NCI-H187 treated with DMSO at 0.1 percent for 48 hours (cell line): ENCODE data around the gene SNX1.

Experiments
- DNase-seq: peaks from one replicate; lab custom pipeline; 2025; lab: John Stamatoyannopoulos, UW

Gene SNX1

GRCh38 chr15:64146885-64147681, 51.3 kb downstream of the SNX1 start:
- DNase-seq, result no peak

- DNase-seq, result no peak
Measured at GRCh38 chr15:64148168-64148567, 52.4 kb downstream of the SNX1 start.

- DNase-seq, result no peak
Measured at GRCh38 chr15:64148581-64148980, 52.8 kb downstream of the SNX1 start.

GRCh38 chr15:64149424-64149823, 53.6 kb downstream of the SNX1 start:
- no peak for DNase-seq

- DNase-seq, result no peak
Measured at GRCh38 chr15:64149893-64150578, 54.3 kb downstream of the SNX1 start.

- no peak for DNase-seq
Measured at GRCh38 chr15:64151727-64152506, 56.1 kb downstream of the SNX1 start, which contains the start of gene SNX22. SNX22 (plus strand) TSS chr15:64151731; CDS start chr15:64151776, 45 bp downstream.

- no peak for DNase-seq
Measured at GRCh38 chr15:64152507-64153387, 57.0 kb downstream of the SNX1 start.

GRCh38 chr15:64153480-64154367, 57.9 kb downstream of the SNX1 start:
- DNase-seq, result peak; percentile 14

- DNase-seq, result no peak
Measured at GRCh38 chr15:64155802-64156651, 60.2 kb downstream of the SNX1 start.

GRCh38 chr15:64156652-64157331, 61.0 kb downstream of the SNX1 start:
- no peak for DNase-seq

- DNase-seq, result no peak
Measured at GRCh38 chr15:64157599-64158125, 61.9 kb downstream of the SNX1 start.

GRCh38 chr15:64158363-64159134, 62.8 kb downstream of the SNX1 start:
- no peak for DNase-seq

- no peak for DNase-seq
Measured at GRCh38 chr15:64161688-64162477, 66.1 kb downstream of the SNX1 start.

GRCh38 chr15:64162478-64162868, 66.7 kb downstream of the SNX1 start:
- DNase-seq, result no peak

GRCh38 chr15:64162869-64163658, 67.3 kb downstream of the SNX1 start, which contains the start of gene PPIB:
PPIB (minus strand) TSS chr15:64163022; CDS start chr15:64162986, 36 bp downstream.
- DNase-seq, result peak; percentile 45
